Erythroblast (primary cell): ENCODE results near the gene AVL9.

ENCODE experiments used
- GATA1 ChIP-seq: IDR thresholded peaks from 2 replicates; pipeline ENCODE4 v1.6.1; 2011; ENCODE audit warnings: low read depth, mild to moderate bottlenecking, control low read depth, low read length, moderate library complexity
- POLR2A ChIP-seq: IDR thresholded peaks from 2 replicates; pipeline ENCODE4 v1.6.1; 2011; ENCODE audit warnings: mild to moderate bottlenecking, low read length

DNA sequence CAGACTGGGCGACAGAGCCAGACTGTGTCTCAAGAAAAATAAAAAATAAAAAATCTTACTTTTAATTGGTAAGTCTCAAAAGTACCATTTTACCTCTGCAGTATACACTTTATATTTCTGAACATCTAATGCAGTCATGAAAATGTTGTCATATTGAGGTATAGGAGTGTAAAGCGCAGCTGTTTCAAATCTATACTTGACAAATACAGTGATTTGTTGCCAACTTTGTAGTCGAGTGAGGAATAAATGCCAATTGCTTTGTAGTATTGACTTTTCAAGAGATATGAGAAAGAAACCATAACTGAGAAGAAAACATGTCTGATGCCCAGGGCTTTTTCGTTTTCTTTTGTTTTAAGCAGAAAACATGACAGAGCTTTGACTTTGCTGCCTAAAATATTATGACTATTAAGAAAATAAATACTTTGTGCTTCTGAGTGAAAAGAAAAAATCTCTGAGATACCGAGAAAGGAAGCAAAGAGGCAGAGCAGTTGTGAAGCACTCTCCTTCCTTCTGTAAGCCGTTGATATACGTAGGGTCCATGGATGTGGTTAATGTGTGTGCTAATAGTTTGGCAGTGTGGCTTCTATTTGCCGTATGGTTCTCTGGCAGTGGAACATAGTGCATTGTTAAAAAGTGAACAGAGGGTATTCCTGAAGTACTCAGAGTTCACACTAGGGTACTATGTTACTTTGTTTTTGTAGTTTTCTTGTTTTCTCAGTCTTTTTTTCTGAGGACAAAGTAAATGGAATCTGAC, 38.2 kb downstream of the AVL9 start:
- TF ChIP-seq POLR2A (no peak), GATA1 (no peak)
